ENCODE data around the gene STK10. TPM values are rescaled to one million over a fixed set of nuclear protein-coding genes. Genes with fewer than 3 reads are reported as not detected.

The STK10 gene
- total and polyA plus RNA-seq, 2 of the 8 experiments (the other 6 are each of a cell fraction or from before 2014, with no cell fraction given): 10.5 to 21.4 TPM

DNA sequence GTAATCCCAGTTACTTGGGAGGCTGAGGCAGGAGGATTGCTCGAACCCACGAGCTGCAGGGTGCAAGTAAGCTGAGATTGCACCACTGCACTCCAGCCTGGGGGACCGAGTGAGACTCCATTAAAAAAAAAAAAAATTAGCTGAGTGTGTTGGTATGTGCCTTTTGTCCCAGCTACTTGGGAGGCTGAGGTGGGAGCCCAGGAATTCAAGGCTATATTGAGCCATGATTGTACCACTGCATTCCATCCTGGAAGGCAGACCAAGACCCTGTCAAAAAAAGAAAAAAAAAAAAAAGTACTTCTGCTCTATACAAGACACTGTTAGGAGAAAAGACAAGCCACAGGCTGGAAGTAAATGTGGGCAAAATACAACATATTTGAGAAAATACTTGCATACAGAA is 113.1 kb downstream of the STK10 start:
- H4K20me1 ChIP-seq (replicated peaks in 1 of 2; ENCODE audit: control insufficient read depth in 1 of 2, insufficient read depth in 2 of 2, low read length in 2 of 2): no peaks in the 10 kb centered on the region
- H2BK20ac ChIP-seq (ENCODE audit: low read length): no peak overlapping the region
- no peaks in the 10 kb centered on the region for H3K23me2 ChIP-seq (ENCODE audit: low read depth, low read length)
- H3K27me3 ChIP-seq (replicated peaks in 1 of 4; ENCODE audit: control insufficient read depth in 3 of 4, extremely low read depth in 1 of 4, insufficient read depth in 3 of 4, low read length in 3 of 4): no peaks in the 10 kb centered on the region
- H2BK120ac ChIP-seq (replicated peaks; ENCODE audit: low read depth, low read length): no peak overlapping the region
- no peak overlapping the region for H3K18ac ChIP-seq (ENCODE audit: extremely low read depth, low read length)
- CTCF ChIA-PET (ENCODE audit: partially characterized antibody): interaction anchor here (1.1 kb wide), 1 partner anchor 20 kb away, joined by 3 read pairs; no protein-coding TSS in a partner anchor
- H3K4me2 ChIP-seq (ENCODE audit: insufficient read depth in 1 of 2, low read depth in 2 of 2, low read length in 2 of 2): no peak overlapping the region
- WGBS, 2 experiments (ENCODE audit: extremely low coverage in 1 of 2, insufficient coverage in 1 of 2, insufficient read length in 1 of 2, insufficient replicate concordance in 2 of 2, low coverage in 1 of 2, low lambda C conversion rate in 2 of 2, missing lambda C conversion rate in 1 of 2): 88% methylated on average over 3 of the region's 3 CpGs; no CpG with 5 or more reads in 1 of the 2 experiments
- H3K9ac ChIP-seq (replicated peaks in 1 of 4; ENCODE audit: extremely low read depth in 1 of 4, low read depth in 3 of 4, low read length in 3 of 4): no peak overlapping the region
- POLR2A ChIA-PET (ENCODE audit: partially characterized antibody): no interaction called here
- FAIRE-seq: no peak
- no peaks in the 10 kb centered on the region for H3K79me2 ChIP-seq (ENCODE audit: control insufficient read depth in 1 of 2, insufficient read depth in 2 of 2, low read length in 2 of 2)
- H3K23ac ChIP-seq (ENCODE audit: insufficient read length): no peak overlapping the region
- no peak overlapping the region for H2AK5ac ChIP-seq (ENCODE audit: low read depth, low read length)
- H4K91ac ChIP-seq (replicated peaks; ENCODE audit: insufficient read length, low read length): no peak overlapping the region
- no peak overlapping the region for H2BK5ac ChIP-seq (ENCODE audit: low read depth, low read length)
- H4K5ac ChIP-seq (ENCODE audit: insufficient read length, low read depth, low read length): no peak overlapping the region
- TF ChIP-seq RNF2 (IDR thresholded peaks at IDR 0.05; ENCODE audit: borderline replicate concordance, low read depth, low read length, missing control alignments, poor library complexity, severe bottlenecking) (no peak), CHD1 (IDR thresholded peaks at IDR 0.05; ENCODE audit: low read depth, low read length) (no peak), SP4 (IDR thresholded peaks at IDR 0.05; ENCODE audit: low read length) (no peak), TAF7 (optimal IDR thresholded peaks at IDR 0.05; ENCODE audit: borderline replicate concordance, low read depth, low read length) (no peak), CBX5 (IDR thresholded peaks at IDR 0.05; ENCODE audit: low read depth, low read length) (no peak)
- H2BK15ac ChIP-seq (ENCODE audit: low read length): no peak overlapping the region
- no peaks in the 10 kb centered on the region for H3K36me3 ChIP-seq (ENCODE audit: control insufficient read depth in 2 of 4, insufficient read depth in 4 of 4, low read length in 3 of 4)
- H4K8ac ChIP-seq (ENCODE audit: extremely low read depth, insufficient read depth, low read length): no peak overlapping the region
- no peak overlapping the region for H3K4me3 ChIP-seq (ENCODE audit: extremely low read depth in 1 of 4, insufficient read depth in 2 of 4, low read depth in 3 of 4, low read length in 4 of 4)
- no peak overlapping the region for H2AFZ ChIP-seq (ENCODE audit: low read length)
- H3K14ac ChIP-seq (ENCODE audit: insufficient read length): no peak overlapping the region
- no peaks in the 10 kb centered on the region for H3K9me3 ChIP-seq (ENCODE audit: insufficient read depth in 2 of 2, low read depth in 1 of 2, low read length in 1 of 2)
- no peak overlapping the region for H3K56ac ChIP-seq (replicated peaks; ENCODE audit: insufficient read length, low read depth, low read length)
- H3K4ac ChIP-seq (replicated peaks; ENCODE audit: insufficient read length, low read depth, low read length): no peak overlapping the region
- H2BK12ac ChIP-seq (ENCODE audit: low read depth, low read length): no peak overlapping the region
- no peak for DNase-seq (ENCODE audit: low read depth in 1 of 2, low spot score in 2 of 2)
- no peak overlapping the region for H3K27ac ChIP-seq (ENCODE audit: low read depth, low read length)
- H3K4me1 ChIP-seq (replicated peaks in 1 of 4; ENCODE audit: control insufficient read depth in 3 of 4, insufficient read depth in 4 of 4, low read length in 3 of 4): peaks cover 0 to 16% (median 5%) of the 10 kb centered on the region in 4 experiments; a peak in 4 of 7 replicates
- no peaks in the 10 kb centered on the region for H3K79me1 ChIP-seq (ENCODE audit: low read depth, low read length)

All from H1 (cell line).